ENCODE measurements around the gene CNTRL.
"Not testable (repeated sequence)": the region's sequence is repeated elsewhere in the genome, so short reads cannot be mapped to it uniquely, and the experiment has no call there.

CNTRL gene

GRCh38 chr9:121073038-121073437 is 1.7 kb upstream of the CNTRL start:
- DNase-seq, result peak; percentile 52

DNA sequence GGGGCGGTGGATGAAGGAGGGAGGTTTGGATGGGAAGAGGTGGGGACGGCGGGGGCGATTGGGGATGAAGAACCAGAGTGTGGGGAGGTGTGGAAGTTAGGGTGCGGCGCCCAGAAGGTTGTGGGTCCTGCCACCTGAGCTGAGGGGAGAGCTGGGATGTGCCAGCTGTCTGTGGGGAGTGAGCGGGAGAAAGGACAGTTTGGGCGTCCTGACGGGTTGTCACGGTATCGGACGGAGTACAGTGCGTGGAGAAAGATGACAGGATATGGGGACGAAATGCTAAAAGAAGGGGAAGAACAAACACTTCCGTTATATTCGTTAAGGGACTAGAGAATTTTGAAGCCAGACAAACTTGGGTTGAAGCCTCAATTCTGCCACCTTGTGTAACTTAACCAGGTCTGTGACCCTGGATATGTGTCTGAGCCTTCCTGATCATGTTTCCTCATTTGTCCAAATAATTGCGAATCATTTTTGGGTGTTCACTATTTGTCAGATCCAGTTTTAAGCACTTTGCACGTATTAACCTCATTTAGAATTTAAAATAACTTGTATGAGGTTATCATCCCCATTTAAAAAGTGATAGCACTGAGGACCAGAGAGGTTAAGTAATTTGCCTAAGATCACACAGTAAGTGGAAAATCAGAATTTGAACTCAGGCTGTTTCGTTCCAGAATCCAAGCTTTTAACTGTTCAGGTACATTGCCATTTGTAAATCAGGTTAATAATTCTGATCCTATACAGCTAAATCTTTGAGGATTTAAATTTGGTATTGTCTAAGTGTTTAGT is 689 bp downstream of the CNTRL start:
- DNase-seq, result peak; percentile 83

- no peak for DNase-seq
Measured at GRCh38 chr9:121082075-121082474, 7.3 kb downstream of the CNTRL start.

DNA sequence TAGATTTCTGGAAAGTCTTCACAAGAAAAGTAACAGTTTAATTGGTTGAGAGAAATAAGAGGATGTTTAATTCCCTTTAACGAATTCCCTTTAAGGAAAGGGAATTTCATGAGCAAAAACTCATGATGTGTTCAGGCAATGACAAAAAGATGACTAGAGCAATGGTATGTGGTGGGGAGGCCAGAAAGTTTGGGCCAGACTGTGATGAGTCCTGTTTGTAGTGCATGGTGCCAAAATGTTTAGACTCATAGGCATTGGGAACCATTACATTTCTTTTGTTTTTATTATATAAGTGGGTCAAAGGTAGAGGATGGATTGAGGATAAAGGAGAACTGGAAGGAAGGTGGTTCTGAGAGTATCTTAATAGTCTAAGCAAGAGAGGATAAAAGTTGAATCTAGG is 10.9 kb downstream of the CNTRL start:
- no peak for DNase-seq

- peak; percentile 59 for DNase-seq
Measured at GRCh38 chr9:121088576-121088975, 13.8 kb downstream of the CNTRL start.

DNA sequence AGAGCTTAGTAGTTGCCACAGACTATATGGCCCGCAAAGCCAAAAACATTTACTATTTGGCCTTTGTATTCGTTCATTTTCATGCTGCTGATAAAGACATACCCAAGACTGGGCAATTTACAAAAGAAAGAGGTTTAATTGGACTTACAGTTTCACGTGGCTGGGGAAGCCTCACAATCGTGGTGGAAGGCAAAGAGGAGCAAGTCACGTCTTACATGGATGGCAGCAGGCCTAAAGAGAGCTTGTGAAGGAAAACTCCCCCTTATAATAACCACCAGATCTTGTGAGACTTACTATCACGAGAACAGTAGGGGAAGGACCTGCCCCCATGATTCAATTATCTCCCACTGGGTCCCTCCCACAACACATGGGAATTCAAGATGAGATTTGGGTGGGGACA is 16.0 kb downstream of the CNTRL start:
- not testable (repeated sequence) for DNase-seq

DNA sequence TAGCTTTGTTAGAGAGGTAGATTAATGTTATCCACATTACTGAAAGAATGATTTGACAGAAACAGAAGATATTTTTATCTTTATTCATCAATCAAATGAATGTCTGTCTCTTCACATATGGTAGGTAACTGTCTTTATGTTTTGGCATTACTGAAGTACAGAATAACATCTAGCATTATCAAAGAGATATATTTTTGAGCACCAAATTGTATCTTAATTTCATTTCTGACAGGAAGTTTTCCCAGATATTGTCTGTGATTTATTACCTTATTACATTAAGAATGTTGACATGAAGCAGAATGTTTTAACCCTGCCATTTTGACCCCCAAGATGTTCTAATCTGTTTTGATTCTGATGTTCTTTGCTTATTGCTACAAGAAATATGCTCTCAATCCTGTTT is 20.3 kb downstream of the CNTRL start:
- DNase-seq, result no peak

DNA sequence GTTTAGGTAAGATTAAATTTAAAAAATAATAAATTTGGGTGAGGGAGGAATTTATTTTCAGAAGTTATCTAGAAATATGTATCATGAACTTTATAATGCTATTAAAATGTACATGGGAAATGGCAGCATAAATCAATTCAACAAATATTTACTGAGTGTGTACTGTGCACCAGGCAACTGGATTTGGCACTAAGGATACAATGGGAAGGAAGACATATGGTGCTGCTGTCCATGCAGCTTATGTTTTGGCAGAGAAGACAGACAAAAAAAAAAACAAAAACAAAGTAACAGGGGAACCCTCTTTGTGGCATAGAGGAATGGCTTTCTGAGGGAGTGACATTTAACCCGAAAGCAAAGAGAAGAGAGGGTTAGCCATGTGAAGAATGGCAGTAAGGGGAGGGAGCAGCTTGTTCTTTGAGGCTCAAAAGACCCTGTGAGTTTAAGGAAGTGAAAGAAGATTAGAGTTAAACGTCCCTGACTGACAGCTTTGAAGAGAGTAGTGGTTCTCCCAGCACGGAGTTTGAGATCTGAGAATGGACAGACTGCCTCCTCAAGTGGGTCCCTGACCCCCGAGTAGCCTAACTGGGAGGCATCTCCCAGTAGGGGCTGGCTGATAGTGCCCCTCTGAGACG is 23.9 kb downstream of the CNTRL start:
- DNase-seq, result no peak

- not testable (repeated sequence) for DNase-seq
Measured at GRCh38 chr9:121104054-121104453, 29.3 kb downstream of the CNTRL start.

GRCh38 chr9:121105531-121105930 is 30.8 kb downstream of the CNTRL start:
- DNase-seq, result peak; percentile 41

- peak; percentile 72 for DNase-seq
Measured at GRCh38 chr9:121107029-121107428, 32.3 kb downstream of the CNTRL start.

DNA sequence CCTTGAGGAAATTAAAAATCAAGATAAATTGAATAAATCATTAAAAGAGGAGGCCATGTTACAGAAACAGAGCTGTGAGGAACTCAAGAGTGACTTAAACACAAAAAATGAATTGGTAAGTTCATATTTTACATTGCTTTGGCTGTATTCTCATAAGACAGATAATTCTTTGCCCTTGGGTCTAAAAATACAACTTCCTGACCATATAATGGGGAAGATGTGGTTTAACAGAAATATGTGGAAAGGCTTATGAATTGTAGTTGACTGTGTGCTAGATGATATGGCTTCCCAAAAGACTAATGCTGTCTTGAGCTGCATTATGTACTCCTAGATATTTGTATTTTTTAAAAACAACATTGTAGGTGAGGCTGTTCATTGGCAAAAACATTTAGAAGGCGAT is 33.1 kb downstream of the CNTRL start:
- peak; percentile 76 for DNase-seq

- DNase-seq, result no peak
Measured at GRCh38 chr9:121115466-121115865, 40.7 kb downstream of the CNTRL start.

DNA sequence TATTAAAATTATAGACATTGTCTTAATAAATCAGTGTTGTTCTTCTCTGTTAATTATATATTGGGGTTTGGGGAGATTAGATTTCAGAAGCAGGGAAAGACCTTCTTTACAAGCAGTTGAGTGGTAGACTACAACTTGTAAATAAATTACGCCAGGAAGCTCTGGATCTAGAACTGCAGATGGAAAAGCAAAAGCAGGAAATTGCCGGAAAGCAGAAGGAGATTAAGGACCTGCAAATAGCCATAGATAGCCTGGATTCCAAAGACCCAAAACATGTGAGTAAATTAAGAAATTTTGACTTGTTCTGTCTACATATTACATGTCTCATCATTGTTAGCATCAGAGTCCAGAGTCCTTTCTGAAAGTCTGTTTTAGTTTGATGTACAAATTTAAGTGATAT is 43.5 kb downstream of the CNTRL start:
- no peak for DNase-seq

DNA sequence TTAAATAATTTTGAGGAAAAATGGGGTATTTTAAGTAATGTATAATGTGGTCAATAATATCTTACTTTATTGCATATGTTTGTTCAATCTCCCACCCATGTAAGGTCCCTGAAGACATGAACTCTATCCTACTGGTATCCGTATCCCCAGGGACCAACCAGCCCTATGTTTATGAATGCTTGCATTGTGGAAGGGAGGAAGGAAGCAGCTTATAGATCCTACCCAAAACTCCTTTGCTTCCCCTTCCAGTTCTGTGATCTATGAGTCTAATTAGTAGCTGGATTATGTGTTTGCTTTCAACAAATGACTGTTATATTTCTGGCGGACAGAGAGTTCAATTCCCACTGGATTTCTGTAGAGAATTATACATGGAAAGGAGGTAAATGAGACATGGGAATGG is 45.6 kb downstream of the CNTRL start:
- no peak for DNase-seq

DNA sequence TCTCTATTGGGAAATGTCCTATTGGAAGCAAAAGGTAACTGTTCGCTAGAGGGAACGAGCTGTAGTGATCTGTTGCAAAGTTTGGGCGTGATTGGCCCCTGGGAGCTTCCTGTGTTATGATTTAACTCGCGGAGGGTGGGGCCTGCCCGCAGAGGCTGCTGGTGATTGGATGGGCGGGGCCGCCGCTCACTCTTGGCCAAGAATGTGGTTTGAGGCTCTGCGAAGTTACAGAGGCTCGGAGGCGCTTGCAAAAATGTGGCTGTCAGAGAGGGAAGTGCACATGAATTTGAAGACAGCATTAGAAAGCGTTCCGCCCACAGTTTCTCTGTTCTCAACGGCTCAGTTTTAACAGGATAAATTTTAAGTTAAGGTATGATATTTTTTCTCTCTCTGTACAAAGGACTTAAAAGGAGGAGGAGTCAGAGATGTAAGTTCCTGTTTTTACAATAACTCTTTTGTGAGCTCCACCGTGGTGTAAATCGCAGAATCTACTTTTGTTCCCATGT is 46.9 kb downstream of the CNTRL start:
- peak; percentile 99 for DNase-seq

DNA sequence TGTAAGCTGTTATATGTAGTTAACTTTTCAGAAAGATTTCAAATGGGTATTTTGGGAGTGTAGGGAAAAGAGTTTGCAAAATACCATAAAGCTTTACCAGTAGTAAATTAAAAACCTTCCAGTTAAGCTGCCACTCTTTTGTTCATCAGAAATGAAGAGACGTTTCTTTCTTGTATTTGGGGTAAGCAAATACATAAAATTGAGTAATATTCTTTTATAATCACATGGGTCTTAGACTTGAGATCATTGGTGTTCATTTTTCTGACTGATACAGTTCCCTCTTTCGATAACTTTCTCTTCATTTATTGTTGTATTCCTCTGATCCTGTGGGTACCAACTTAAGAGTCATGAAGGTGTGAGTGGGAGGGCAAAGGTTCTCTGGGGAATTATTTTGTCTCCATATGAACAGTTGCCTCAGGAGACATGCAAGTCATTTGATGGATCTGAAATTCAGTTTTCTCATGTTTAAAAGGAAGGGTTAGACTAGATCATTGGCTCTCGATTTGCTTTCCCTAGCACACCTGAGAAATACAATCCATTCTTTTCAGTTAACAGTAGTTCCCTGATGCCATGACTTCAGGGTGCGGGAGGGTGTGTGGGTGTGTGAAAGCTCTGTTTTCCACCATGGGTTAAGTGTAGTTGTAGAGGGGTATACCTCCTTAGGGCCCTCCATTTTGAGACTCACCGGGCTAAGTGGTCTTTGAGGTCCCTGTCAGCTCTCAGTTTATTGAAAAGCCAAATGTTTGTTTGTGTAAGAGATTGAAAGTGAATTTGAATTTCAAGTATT is 47.7 kb downstream of the CNTRL start:
- DNase-seq, result peak; percentile 30

GRCh38 chr9:121123816-121124535 is 49.2 kb downstream of the CNTRL start:
- DNase-seq, result no peak

DNA sequence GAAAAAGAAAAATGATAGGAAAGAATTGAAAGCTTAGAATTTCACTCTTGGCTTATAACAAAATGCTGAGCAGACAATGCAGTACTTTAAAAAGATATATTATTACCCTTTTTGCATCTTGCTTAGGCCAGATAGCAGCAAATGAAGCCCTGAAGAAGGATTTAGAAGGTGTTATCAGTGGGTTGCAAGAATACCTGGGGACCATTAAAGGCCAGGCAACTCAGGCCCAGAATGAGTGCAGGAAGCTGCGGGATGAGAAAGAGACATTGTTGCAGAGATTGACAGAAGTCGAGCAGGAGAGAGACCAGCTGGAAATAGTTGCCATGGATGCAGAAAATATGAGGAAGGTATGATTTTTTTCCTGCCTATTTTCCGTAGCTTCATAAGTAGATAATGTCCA is 50.8 kb downstream of the CNTRL start:
- no peak for DNase-seq

DNA sequence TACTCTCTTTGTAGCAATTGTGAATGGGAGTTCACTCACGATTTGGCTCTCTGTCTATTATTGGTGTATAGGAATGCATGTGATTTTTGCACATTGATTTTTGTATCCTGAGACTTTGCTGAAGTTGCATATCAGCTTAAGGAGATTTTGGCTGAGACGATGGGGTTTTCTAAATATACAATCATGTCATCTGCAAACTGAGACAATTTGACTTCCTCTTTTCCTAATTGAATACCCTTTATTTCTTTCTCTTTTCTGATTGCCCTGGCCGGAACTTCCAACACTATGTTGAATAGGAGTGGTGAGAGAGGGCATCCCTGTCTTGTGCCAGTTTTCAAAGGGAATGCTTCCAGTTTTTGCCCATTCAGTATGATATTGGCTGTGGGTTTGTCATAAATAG is 54.6 kb downstream of the CNTRL start:
- not testable (repeated sequence) for DNase-seq

DNA sequence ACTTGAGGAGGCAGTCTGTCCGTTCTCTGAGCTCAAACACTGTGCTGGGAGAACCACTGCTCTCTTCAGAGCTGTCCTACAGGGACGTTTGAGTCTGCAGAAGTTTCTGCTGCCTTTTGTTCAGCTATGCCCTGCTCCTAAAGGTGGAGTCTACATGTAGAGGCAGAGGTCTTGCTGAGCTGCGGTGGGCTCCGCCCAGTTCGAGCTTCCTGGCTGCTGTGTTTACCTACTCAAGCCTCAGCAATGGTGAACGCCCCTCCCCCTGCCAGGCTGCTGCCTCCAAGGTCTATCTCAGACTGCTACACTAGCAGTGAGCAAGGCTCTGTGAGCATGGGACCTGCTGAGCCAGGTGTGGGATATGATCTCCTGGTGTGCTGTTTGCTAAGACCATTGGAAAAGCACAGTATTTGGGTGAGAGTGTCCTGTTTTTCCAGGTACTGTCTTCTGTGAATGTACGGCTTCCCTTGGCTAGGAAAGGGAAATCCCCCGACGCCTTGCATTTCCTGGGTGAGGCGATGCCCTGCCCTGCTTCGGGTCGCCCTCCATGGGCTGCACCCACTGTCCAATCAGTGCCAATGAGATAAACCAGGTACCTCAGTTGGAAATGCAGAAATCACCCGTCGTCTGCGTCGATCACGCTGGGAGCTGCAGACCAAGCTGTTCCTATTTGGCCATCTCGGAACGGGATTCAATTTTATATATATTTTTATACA is 58.5 kb downstream of the CNTRL start:
- peak; percentile 71 for DNase-seq

DNA sequence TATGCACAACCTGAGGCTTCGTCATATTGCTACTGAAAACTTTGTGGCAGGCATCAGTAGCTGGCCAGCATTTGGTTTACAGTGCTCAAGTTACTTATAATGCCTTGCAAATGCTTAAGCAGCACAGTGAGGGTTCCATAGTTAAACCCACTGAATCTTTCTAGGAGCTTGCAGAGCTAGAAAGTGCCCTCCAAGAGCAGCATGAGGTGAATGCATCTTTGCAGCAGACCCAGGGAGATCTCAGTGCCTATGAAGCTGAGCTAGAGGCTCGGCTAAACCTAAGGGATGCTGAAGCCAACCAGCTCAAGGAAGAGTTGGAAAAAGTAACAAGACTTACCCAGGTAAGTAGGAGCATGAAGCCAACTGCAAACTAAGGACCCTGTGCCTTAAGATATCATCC is 60.9 kb downstream of the CNTRL start:
- DNase-seq, result no peak

Measured in hematopoietic multipotent progenitor cell treated with erythropoietin and hydrocortisone succinate and interleukin-3 and kit ligand, for 4 days (in vitro differentiated cells).